Measurements from ENCODE around the gene TNFSF11. TPM values are rescaled to one million over a fixed set of nuclear protein-coding genes. Genes with fewer than 3 reads are reported as not detected.

The TNFSF11 gene
- total RNA-seq, 2 experiments from 2014 or later, result not detected

GRCh38 chr13:42534785-42535184 lies 39.2 kb upstream of the TNFSF11 start:
- H4K20me1 ChIP-seq (ENCODE audit: insufficient read depth, low read length), result no peaks in the 10 kb centered on the region
- H3K4me2 ChIP-seq (ENCODE audit: low read length), result no peak overlapping the region
- no peaks in the 10 kb centered on the region for H3K36me3 ChIP-seq (ENCODE audit: insufficient read depth, low read length)
- no peak overlapping the region for H2AFZ ChIP-seq (ENCODE audit: low read length)
- no peaks in the 10 kb centered on the region for H3K79me2 ChIP-seq (ENCODE audit: insufficient read depth, low read depth, low read length)
- H3K4me3 ChIP-seq (ENCODE audit: low read depth, low read length, poor library complexity, severe bottlenecking), result no peak overlapping the region
- no peak for DNase-seq (ENCODE audit: low spot score)
- TF ChIP-seq EZH2phosphoT487 (IDR thresholded peaks at IDR 0.05; ENCODE audit: borderline replicate concordance, low read depth, low read length), result no peak
- TF ChIP-seq CTCF (conservative IDR thresholded peaks at IDR 0.05; ENCODE audit: low read length), result no peak
- BruUV-seq (replicated peaks), result no TSS peak
- H3K9me2 ChIP-seq (ENCODE audit: insufficient read depth, low read length), result no peaks in the 10 kb centered on the region
- CTCF ChIA-PET (ENCODE audit: unreplicated experiment), result no interaction called here
- intact Hi-C loops (cut with micrococcal nuclease; ENCODE audit: unreplicated experiment), result no loop called here
- H3K4me1 ChIP-seq (ENCODE audit: insufficient read depth, low read length, poor library complexity, severe bottlenecking), result peaks cover 7% of the 10 kb centered on the region
- POLR2A ChIA-PET, result no interaction called here
- H3K27ac ChIP-seq (ENCODE audit: low read depth, low read length, poor library complexity, severe bottlenecking), result no peak overlapping the region
- no peaks in the 10 kb centered on the region for H3K9me3 ChIP-seq (ENCODE audit: low read length)

GRCh38 chr13:42538996-42539395 lies 35.0 kb upstream of the TNFSF11 start:
- Histone ChIP-seq H3K4me2 (ENCODE audit: low read length) (no peak overlapping the region), H3K9me2 (ENCODE audit: insufficient read depth, low read length) (no peaks in the 10 kb centered on the region), H3K79me2 (ENCODE audit: insufficient read depth, low read depth, low read length) (no peaks in the 10 kb centered on the region), H3K36me3 (ENCODE audit: insufficient read depth, low read length) (no peaks in the 10 kb centered on the region), H3K27ac (ENCODE audit: low read depth, low read length, poor library complexity, severe bottlenecking) (no peak overlapping the region), H3K4me3 (ENCODE audit: low read depth, low read length, poor library complexity, severe bottlenecking) (no peak overlapping the region), H3K9me3 (ENCODE audit: low read length) (no peaks in the 10 kb centered on the region), H2AFZ (ENCODE audit: low read length) (no peak overlapping the region), H3K4me1 (ENCODE audit: insufficient read depth, low read length, poor library complexity, severe bottlenecking) (no peaks in the 10 kb centered on the region), H4K20me1 (ENCODE audit: insufficient read depth, low read length) (no peaks in the 10 kb centered on the region)
- ChIA-PET POLR2A (no interaction called here), CTCF (ENCODE audit: unreplicated experiment) (no interaction called here)
- no peak for DNase-seq (ENCODE audit: low spot score)
- TF ChIP-seq EZH2phosphoT487 (IDR thresholded peaks at IDR 0.05; ENCODE audit: borderline replicate concordance, low read depth, low read length) (no peak), CTCF (conservative IDR thresholded peaks at IDR 0.05; ENCODE audit: low read length) (no peak)
- intact Hi-C loops (cut with micrococcal nuclease; ENCODE audit: unreplicated experiment), result no loop called here
- no TSS peak for BruUV-seq (replicated peaks)

- no peak for DNase-seq (ENCODE audit: low spot score)
- no peaks in the 10 kb centered on the region for H3K36me3 ChIP-seq (ENCODE audit: insufficient read depth, low read length)
- BruUV-seq (replicated peaks), result no TSS peak
- intact Hi-C loops (cut with micrococcal nuclease; ENCODE audit: unreplicated experiment), result no loop called here
- H2AFZ ChIP-seq (ENCODE audit: low read length), result no peak overlapping the region
- H3K9me2 ChIP-seq (ENCODE audit: insufficient read depth, low read length), result no peaks in the 10 kb centered on the region
- H3K79me2 ChIP-seq (ENCODE audit: insufficient read depth, low read depth, low read length), result no peaks in the 10 kb centered on the region
- no peak overlapping the region for H3K4me2 ChIP-seq (ENCODE audit: low read length)
- ChIA-PET CTCF (ENCODE audit: unreplicated experiment) (no interaction called here), POLR2A (no interaction called here)
- H3K4me1 ChIP-seq (ENCODE audit: insufficient read depth, low read length, poor library complexity, severe bottlenecking), result no peaks in the 10 kb centered on the region
- no peak overlapping the region for H3K4me3 ChIP-seq (ENCODE audit: low read depth, low read length, poor library complexity, severe bottlenecking)
- no peaks in the 10 kb centered on the region for H3K9me3 ChIP-seq (ENCODE audit: low read length)
- TF ChIP-seq CTCF (conservative IDR thresholded peaks at IDR 0.05; ENCODE audit: low read length), result no peak
- no peak for TF ChIP-seq EZH2phosphoT487 (IDR thresholded peaks at IDR 0.05; ENCODE audit: borderline replicate concordance, low read depth, low read length)
- no peak overlapping the region for H3K27ac ChIP-seq (ENCODE audit: low read depth, low read length, poor library complexity, severe bottlenecking)
- no peaks in the 10 kb centered on the region for H4K20me1 ChIP-seq (ENCODE audit: insufficient read depth, low read length)
Observed at GRCh38 chr13:42539670-42540069, 34.3 kb upstream of the TNFSF11 start.
